NCI-H1694 (cell line): Measurements from ENCODE around the gene TRIM56.
"Not testable (repeated sequence)": the region's sequence is repeated elsewhere in the genome, so short reads cannot be mapped to it uniquely, and the experiment has no call there.

ENCODE experiments used
- DNase-seq: peaks from one replicate; lab custom pipeline; 2025; lab: John Stamatoyannopoulos, UW

The TRIM56 gene

DNA sequence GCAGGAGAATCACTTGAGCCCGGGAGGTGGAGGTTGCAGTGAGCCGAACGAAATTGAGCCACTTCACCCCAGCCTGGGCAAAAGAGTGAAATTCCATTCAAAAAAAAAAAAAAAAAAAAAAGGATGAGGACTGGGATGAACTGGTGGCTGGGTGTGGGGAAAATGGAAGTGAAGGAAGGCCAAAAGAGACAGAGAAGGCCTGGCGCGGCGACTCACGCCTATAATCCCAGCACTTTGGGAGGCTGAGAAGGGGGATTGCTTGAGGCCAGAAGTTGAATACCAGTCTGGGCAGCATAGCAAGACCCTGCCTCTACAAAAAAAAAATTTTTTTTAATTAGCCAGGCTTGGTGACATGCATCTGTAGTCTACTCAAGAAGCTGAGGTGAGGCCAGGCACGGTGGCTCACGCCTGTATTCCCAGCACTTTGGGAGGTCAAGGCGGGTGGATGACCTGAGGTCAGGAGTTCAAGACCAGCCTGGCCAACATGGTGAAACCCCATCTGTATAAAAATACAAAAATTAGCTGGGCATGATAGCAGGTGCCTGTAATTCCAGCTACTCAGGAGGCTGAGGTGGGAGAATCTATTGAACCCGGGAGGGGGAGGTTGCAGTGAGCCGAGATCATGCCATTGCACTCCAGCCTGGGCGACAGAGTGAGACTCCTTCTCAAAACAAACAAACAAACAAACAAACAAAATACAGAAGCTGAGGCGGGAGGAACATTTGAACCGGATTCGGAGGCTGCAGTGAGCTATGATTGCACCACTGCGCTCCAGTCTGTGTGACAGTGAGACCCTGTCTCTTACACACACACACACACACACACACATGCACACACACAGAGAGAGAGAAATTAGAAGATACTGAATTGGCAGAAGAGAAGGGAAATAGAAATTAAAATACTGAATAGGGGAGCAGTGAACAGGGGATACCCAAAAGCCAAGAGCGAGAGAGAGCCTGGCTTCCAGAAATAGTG lies 47.6 kb downstream of the TRIM56 start:
- not testable (repeated sequence) for DNase-seq

GRCh38 chr7:101133621-101134398 lies 48.5 kb downstream of the TRIM56 start:
- no peak for DNase-seq

DNA sequence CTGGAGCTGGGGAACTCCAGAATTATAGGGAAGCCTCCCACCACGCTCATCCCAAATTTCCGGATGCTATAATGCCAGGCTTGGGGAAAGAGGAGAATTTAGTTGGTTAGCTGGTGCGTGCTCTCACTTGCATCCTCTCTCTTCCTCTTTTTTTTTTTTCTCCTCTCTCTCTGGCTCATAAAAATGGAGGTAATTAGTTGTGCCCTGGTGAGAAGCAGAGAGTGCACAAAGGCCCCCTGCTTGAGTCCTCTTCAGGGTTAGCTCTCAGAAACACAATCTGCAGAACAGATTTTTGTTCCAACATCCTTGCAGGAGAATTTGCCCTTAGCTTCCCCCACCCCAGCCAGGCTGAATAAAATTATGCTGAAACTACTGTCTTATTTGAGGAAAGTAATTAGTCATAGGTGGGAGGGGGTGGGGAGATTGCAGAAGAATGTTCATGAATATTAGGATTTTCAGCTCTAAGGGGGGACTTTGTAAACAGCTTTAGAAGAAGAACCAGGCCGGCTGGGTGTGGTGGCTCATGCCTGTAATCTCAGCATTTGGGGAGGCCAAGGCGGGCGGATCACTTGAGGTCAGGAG lies 49.2 kb downstream of the TRIM56 start:
- DNase-seq: no peak

DNA sequence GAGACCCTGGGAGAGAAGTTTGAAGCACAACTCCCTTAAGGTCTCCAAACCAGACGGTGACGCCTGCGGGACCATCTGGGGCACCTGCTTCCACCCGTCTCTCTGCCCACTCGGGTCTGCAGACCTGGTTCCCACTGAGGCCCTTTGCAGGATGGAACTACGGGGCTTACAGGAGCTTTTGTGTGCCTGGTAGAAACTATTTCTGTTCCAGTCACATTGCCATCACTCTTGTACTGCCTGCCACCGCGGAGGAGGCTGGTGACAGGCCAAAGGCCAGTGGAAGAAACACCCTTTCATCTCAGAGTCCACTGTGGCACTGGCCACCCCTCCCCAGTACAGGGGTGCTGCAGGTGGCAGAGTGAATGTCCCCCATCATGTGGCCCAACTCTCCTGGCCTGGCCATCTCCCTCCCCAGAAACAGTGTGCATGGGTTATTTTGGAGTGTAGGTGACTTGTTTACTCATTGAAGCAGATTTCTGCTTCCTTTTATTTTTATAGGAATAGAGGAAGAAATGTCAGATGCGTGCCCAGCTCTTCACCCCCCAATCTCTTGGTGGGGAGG lies 52.5 kb downstream of the TRIM56 start:
- DNase-seq: no peak

GRCh38 chr7:101138213-101138870 lies 53.1 kb downstream of the TRIM56 start:
- no peak for DNase-seq

GRCh38 chr7:101140339-101140699 lies 55.0 kb downstream of the TRIM56 start:
- DNase-seq: no peak

DNA sequence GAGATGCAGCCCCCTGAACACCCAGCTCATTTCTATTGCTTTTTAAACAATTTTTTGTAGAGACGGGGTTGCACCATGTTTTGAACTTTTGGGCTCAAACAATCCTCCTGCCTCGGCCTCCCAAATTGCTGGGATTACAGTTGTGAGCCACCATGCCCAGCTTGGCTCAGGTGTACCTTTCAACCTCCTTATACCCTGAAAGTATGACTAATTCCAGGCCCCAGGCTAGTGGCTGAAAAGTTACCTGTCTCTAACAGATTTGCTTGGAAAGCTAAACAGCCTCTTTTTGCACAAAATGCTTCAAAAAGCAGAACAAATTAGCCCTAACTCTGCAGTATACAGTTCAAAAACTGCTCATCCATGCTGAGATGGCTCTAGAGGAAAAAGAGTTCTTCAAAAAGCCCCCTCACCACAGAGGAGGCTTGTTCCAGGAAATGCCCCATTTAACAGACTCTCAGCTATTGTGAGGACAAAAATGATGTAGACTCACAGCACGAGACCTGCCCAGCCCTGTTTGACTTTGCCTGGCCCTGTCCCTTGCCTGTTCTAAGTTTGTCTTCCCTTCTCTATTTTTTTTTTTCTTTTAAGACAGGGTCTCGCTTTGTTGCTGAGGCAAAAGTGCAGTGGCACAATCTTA lies 55.6 kb downstream of the TRIM56 start:
- no peak for DNase-seq
